Keratinocyte (primary cell): Measurements from ENCODE around the gene PPT2. TPM values are rescaled to one million over a fixed set of nuclear protein-coding genes. Genes with fewer than 3 reads are reported as not detected.

Source experiments
- DNase-seq: peaks from one replicate; pipeline ENCODE4 v3.0.0-alpha.2; 2011; ENCODE audit warnings: low read depth, missing footprints, low spot score
- FAIRE-seq: peaks from 2 replicates; lab custom pipeline; 2011; peaks lifted over from hg19 to GRCh38; lab: Jason Lieb, UNC
- H2AFZ ChIP-seq: 2 replicates; pipeline ENCODE4 v1.6.0; 2012; ENCODE audit warnings: low read length, control low read depth, inconsistent platforms; ENCODE audit not compliant: control insufficient read depth
- H3K27ac ChIP-seq: 2 replicates; pipeline ENCODE4 v1.5.1; 2011; ENCODE audit warnings: low read length; ENCODE audit not compliant: control insufficient read depth, insufficient read depth
- H3K27me3 ChIP-seq: 3 replicates; pipeline ENCODE4 v1.6.0; 2011; ENCODE audit warnings: low read length; ENCODE audit not compliant: control insufficient read depth, insufficient read depth; ENCODE audit errors: extremely low read depth
- H3K36me3 ChIP-seq, 2 experiments: 2 replicates in 1 of 2; 3 replicates in 1 of 2; pipeline ENCODE4 v1.5.1; 2011; ENCODE audit warnings: low read length in 2 of 2, mild to moderate bottlenecking in 1 of 2; ENCODE audit not compliant: control insufficient read depth in 2 of 2, insufficient read depth in 2 of 2; ENCODE audit errors: extremely low read depth in 1 of 2
- H3K4me1 ChIP-seq: 3 replicates; pipeline ENCODE4 v1.5.1; 2011; ENCODE audit warnings: low read length; ENCODE audit not compliant: control insufficient read depth, insufficient read depth; ENCODE audit errors: extremely low read depth
- H3K4me2 ChIP-seq: 3 replicates; pipeline ENCODE4 v1.6.0; 2011; ENCODE audit warnings: low read depth, low read length; ENCODE audit not compliant: control insufficient read depth, insufficient read depth; ENCODE audit errors: extremely low read depth
- H3K4me3 ChIP-seq, 3 experiments: fragments of 200-600 bp in 1 of 3; sonication (generic) in 1 of 3; 2 replicates in 2 of 3; 3 replicates in 1 of 3; pipeline ENCODE4 v1.5.1; 2011 to 2016; ENCODE audit warnings: low read length in 3 of 3, mild to moderate bottlenecking in 3 of 3, control low read depth in 2 of 3, inconsistent platforms in 1 of 3, low read depth in 1 of 3, mixed read lengths in 1 of 3, mixed run types in 1 of 3, moderate library complexity in 1 of 3; ENCODE audit not compliant: control insufficient read depth in 2 of 3, insufficient read depth in 2 of 3; ENCODE audit errors: extremely low read depth in 1 of 3
- H3K79me2 ChIP-seq: 2 replicates; pipeline ENCODE4 v1.6.0; 2012; ENCODE audit warnings: low read length; ENCODE audit not compliant: control insufficient read depth, insufficient read depth
- H3K9ac ChIP-seq: 3 replicates; pipeline ENCODE4 v1.6.0; 2011; ENCODE audit warnings: low read length; ENCODE audit not compliant: control insufficient read depth, insufficient read depth; ENCODE audit errors: extremely low read depth
- H3K9me1 ChIP-seq: 3 replicates; pipeline ENCODE4 v1.6.0; 2011; ENCODE audit warnings: low read length; ENCODE audit not compliant: control insufficient read depth, insufficient read depth; ENCODE audit errors: extremely low read depth
- H3K9me3 ChIP-seq: 2 replicates; pipeline ENCODE4 v1.5.1; 2012; ENCODE audit warnings: low read depth, low read length; ENCODE audit not compliant: control insufficient read depth
- H4K20me1 ChIP-seq: 3 replicates; pipeline ENCODE4 v1.6.0; 2011; ENCODE audit warnings: low read length; ENCODE audit not compliant: control insufficient read depth, insufficient read depth; ENCODE audit errors: extremely low read depth
- CTCF ChIP-seq, 3 experiments: IDR thresholded peaks in 1 of 3; conservative IDR thresholded peaks in 1 of 3; optimal IDR thresholded peaks in 1 of 3; 2 replicates in 2 of 3; 3 replicates in 1 of 3; pipeline versions ENCODE3 to v1.5.1; 2011; ENCODE audit warnings: low read length in 3 of 3, mild to moderate bottlenecking in 3 of 3, moderate library complexity in 2 of 3, control low read depth in 1 of 3, inconsistent platforms in 1 of 3; ENCODE audit not compliant: insufficient read depth in 2 of 3; ENCODE audit errors: extremely low read depth in 1 of 3
- EZH2 ChIP-seq: IDR thresholded peaks from one replicate; pipeline ENCODE4 v1.6.1; 2012; ENCODE audit warnings: inconsistent platforms, mild to moderate bottlenecking, low read length, moderate library complexity
- dilution Hi-C: fragments of 300-500 bp; cut with MboI; formaldehyde crosslinking; loops from one replicate; pipeline ENCODE4 v1.7.0; 2020; ENCODE audit warnings: low sequenced_read_pairs; ENCODE audit not compliant: extremely low pct_ligation_motif_present
- polyA plus RNA-seq, 5 experiments: library from polyadenylated mRNA; depleted of rRNA in 3 of 5; stranded (reverse) in 3 of 5; stranded (forward) in 1 of 5; unstranded in 1 of 5; fragments of >200 nt; gene quantifications; 1 replicate in 1 of 5; 2 replicates in 3 of 5; 3 replicates in 1 of 5; pipeline versions ENCODE4 v1.2.1 to v1.2.3, GENCODE V29; 2011 to 2012; ENCODE audit warnings: missing spikeins in 2 of 5, low read depth in 1 of 5, low replicate concordance in 1 of 5

The PPT2 gene
- polyA plus RNA-seq, 1 donor (not counting 4 experiments of a cell fraction or from before 2014, with no cell fraction given): 15.0 TPM

- dilution Hi-C loops: no loop called here
- Histone ChIP-seq H3K4me1 (peaks cover 18% of the 10 kb centered on the region), H3K36me3 (no peaks in the 10 kb centered on the region), H3K4me2 (no peak overlapping the region), H3K79me2 (peaks cover 14% of the 10 kb centered on the region), H3K9me3 (no peaks in the 10 kb centered on the region), H3K9me1 (no peaks in the 10 kb centered on the region), H3K27ac (no peak overlapping the region), H3K4me3 (no peak overlapping the region), H2AFZ (no peak overlapping the region), H3K27me3 (no peaks in the 10 kb centered on the region), H3K9ac (no peak overlapping the region), H4K20me1 (no peaks in the 10 kb centered on the region)
- TF ChIP-seq EZH2 (no peak), CTCF (optimal IDR thresholded peaks at IDR 0.05 in 1 of 3, IDR thresholded peaks at IDR 0.05 in 1 of 3, conservative IDR thresholded peaks at IDR 0.05 in 1 of 3; ENCODE audit: extremely low read depth in 1 of 3, insufficient read depth in 2 of 3, low read length in 3 of 3) (no peak)
- DNase-seq: no peak
- FAIRE-seq: no peak
Observed at GRCh38 chr6:32132110-32132509, 21.8 kb upstream of the PPT2 start.

DNA sequence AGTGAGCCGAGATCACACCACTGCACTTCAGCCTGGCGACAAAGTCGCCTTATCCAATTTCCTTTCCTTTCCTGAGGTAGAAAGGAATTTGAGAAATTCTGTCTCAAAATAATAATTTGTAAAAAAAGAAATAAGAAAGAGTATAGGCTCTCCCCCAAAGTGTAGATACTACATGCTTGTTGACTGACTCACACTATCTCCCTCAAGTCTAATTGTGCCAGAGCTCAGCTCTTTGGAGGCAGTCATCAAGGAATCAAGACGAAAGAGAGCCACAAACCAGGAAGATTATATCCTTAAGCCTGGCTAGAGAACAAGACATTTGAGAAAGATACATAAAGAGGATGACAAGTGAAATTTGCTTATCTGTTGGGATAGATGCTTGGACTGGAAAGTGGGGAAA, 20.2 kb upstream of the PPT2 start:
- no peaks in the 10 kb centered on the region for H3K9me3 ChIP-seq
- DNase-seq: no peak
- H2AFZ ChIP-seq: no peak overlapping the region
- no peak overlapping the region for H3K9ac ChIP-seq
- H3K4me1 ChIP-seq: peaks cover 9% of the 10 kb centered on the region
- FAIRE-seq: no peak
- TF ChIP-seq CTCF (optimal IDR thresholded peaks at IDR 0.05 in 1 of 3, IDR thresholded peaks at IDR 0.05 in 1 of 3, conservative IDR thresholded peaks at IDR 0.05 in 1 of 3; ENCODE audit: extremely low read depth in 1 of 3, insufficient read depth in 2 of 3, low read length in 3 of 3) (no peak), EZH2 (no peak)
- no peaks in the 10 kb centered on the region for H4K20me1 ChIP-seq
- no peak overlapping the region for H3K27ac ChIP-seq
- no peak overlapping the region for H3K4me3 ChIP-seq
- H3K4me2 ChIP-seq: no peak overlapping the region
- H3K36me3 ChIP-seq: no peaks in the 10 kb centered on the region
- no peaks in the 10 kb centered on the region for H3K9me1 ChIP-seq
- H3K79me2 ChIP-seq: peaks cover 4% of the 10 kb centered on the region
- H3K27me3 ChIP-seq: no peaks in the 10 kb centered on the region
- dilution Hi-C loops: no loop called here
